22Rv1 (cell line): ENCODE measurements around the gene TRIOBP.

ENCODE experiments used
- ZFX ChIP-seq: fragments of 450-650 bp; IDR thresholded peaks from 2 replicates; pipeline ENCODE4 v1.6.1; 2017; ENCODE audit warnings: antibody characterized with exemption, borderline replicate concordance
- TF ChIP-seq, protein P1 (sequence below): fragments of 450-650 bp; IDR thresholded peaks from 2 replicates; pipeline ENCODE4 v1.5.1; 2017; ENCODE audit warnings: mild to moderate bottlenecking

DNA sequence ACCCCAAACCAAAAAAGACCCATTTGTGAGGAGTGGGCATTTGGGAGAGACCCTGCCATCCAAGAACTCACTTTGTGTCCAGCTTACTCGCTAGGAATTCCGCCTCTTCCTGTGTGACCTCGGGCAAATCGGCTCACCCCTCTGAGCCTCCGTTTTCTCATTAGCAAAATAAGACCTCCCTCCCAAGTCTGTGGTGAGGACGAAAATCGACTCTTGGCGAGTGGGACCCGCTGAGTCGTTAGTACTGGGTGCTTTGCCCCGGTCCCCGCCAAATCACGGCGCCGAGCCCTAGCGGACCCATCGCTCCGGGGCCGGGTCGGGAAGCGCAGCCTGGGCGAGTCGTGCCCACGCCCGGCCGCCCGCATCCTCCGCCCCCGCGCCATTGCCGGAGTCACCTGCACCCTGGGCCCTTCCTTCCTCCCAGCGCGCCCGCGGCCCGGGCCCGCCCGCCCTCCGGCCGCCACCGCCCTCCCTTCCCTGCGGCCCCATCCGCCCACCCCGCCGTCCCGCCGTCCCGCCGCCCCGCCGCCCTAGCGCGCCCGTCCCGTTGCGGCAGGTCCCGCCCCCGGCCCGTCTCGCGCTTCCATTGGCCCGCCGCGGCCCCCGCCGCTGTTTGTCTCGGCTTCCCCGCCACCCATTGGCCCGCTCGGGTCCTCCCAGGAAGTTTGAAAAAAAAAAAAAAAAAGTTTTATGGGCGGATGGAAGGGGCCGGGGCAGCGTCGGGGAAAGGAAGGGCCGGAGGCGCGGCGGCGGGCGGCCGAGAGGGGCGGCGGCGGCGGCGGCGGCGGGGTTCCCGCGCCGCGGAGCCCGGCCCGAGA, 48.9 kb downstream of the TRIOBP start:
- TF ChIP-seq, protein P1, sequence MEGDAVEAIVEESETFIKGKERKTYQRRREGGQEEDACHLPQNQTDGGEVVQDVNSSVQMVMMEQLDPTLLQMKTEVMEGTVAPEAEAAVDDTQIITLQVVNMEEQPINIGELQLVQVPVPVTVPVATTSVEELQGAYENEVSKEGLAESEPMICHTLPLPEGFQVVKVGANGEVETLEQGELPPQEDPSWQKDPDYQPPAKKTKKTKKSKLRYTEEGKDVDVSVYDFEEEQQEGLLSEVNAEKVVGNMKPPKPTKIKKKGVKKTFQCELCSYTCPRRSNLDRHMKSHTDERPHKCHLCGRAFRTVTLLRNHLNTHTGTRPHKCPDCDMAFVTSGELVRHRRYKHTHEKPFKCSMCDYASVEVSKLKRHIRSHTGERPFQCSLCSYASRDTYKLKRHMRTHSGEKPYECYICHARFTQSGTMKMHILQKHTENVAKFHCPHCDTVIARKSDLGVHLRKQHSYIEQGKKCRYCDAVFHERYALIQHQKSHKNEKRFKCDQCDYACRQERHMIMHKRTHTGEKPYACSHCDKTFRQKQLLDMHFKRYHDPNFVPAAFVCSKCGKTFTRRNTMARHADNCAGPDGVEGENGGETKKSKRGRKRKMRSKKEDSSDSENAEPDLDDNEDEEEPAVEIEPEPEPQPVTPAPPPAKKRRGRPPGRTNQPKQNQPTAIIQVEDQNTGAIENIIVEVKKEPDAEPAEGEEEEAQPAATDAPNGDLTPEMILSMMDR: no peak
- no peak for TF ChIP-seq ZFX
